ENCODE data around the gene TAC3.

The TAC3 gene

DNA sequence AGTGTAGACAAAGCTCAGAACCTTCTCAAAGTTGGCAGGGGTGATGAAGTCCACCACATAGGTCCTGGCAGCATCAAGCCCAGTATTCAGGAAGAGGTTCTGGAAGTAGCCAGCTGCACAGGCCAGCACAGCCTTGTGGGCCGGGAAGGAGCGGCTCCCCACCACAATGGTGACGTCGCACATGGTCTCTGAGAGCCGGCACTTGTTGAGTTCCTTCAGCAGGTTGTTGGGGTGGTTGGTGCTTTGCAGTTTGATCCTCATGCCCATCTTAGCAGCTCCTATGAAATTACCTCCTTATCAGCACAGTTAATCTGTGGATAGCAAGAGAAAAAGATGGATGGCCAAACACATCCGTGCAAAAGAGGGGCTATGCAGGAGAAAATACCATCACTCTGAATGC lies 11.7 kb downstream of the TAC3 start:
- 92% methylated on average over 6 of the region's 6 CpGs for WGBS
- Histone ChIP-seq H3K9me3 (ENCODE audit: control insufficient read depth, low read length) (no peaks in the 10 kb centered on the region), H3K9ac (ENCODE audit: low read length) (peak overlapping the region; percentile 86), H4K8ac (ENCODE audit: low read length) (no peak overlapping the region), H2BK12ac (ENCODE audit: low read length in 2 of 2) (no peak overlapping the region), H3K23ac (ENCODE audit: low read length in 2 of 2) (no peak overlapping the region), H3K4ac (ENCODE audit: low read depth in 1 of 2, low read length in 2 of 2) (no peak overlapping the region), H3K27ac (ENCODE audit: low read length, poor library complexity, severe bottlenecking) (no peak overlapping the region), H2BK120ac (ENCODE audit: low read depth, low read length) (no peak overlapping the region), H3K4me3 (ENCODE audit: insufficient read depth in 1 of 2, low read depth in 1 of 2, low read length in 2 of 2) (peak overlapping the region in 1 of 2 experiments; percentile 83), H3K79me1 (replicated peaks; ENCODE audit: low read length, poor library complexity, severe bottlenecking) (peaks cover 53% of the 10 kb centered on the region), H2BK15ac (ENCODE audit: low read depth, poor library complexity, severe bottlenecking) (no peak overlapping the region), H3K36me3 (ENCODE audit: control insufficient read depth in 1 of 2, insufficient read depth in 2 of 2, low read depth in 1 of 2, low read length in 2 of 2) (peaks cover 38 to 48% of the 10 kb centered on the region in 2 experiments), H3K18ac (ENCODE audit: low read depth in 1 of 2, low read length in 2 of 2) (no peak overlapping the region), H2BK5ac (ENCODE audit: low read depth, low read length, poor library complexity, severe bottlenecking) (no peak overlapping the region), H4K91ac (ENCODE audit: low read length) (no peak overlapping the region), H3K4me1 (ENCODE audit: control insufficient read depth, insufficient read depth, low read depth, low read length) (peaks cover 5% of the 10 kb centered on the region), H3K27me3 (ENCODE audit: control insufficient read depth in 1 of 2, insufficient read depth in 1 of 2, low read length in 2 of 2) (no peaks in the 10 kb centered on the region), H3K14ac (ENCODE audit: low read length in 2 of 2) (no peak overlapping the region), H3K4me2 (ENCODE audit: low read length, poor library complexity, severe bottlenecking) (no peak overlapping the region), H2AFZ (ENCODE audit: low read depth, low read length) (no peak overlapping the region), H2AK5ac (ENCODE audit: low read length, severe bottlenecking) (no peak overlapping the region)
- no peak for DNase-seq

GRCh38 chr12:57003395-57003794 lies 12.9 kb downstream of the TAC3 start:
- H3K4me1 ChIP-seq (ENCODE audit: control insufficient read depth, insufficient read depth, low read depth, low read length) = peaks cover 5% of the 10 kb centered on the region
- H4K91ac ChIP-seq (ENCODE audit: low read length) = no peak overlapping the region
- no peak overlapping the region for H3K23ac ChIP-seq (ENCODE audit: low read length in 2 of 2)
- no peak overlapping the region for H3K4ac ChIP-seq (ENCODE audit: low read depth in 1 of 2, low read length in 2 of 2)
- no peaks in the 10 kb centered on the region for H3K27me3 ChIP-seq (ENCODE audit: control insufficient read depth in 1 of 2, insufficient read depth in 1 of 2, low read length in 2 of 2)
- no peak overlapping the region for H3K9ac ChIP-seq (ENCODE audit: low read length)
- H3K4me2 ChIP-seq (ENCODE audit: low read length, poor library complexity, severe bottlenecking) = no peak overlapping the region
- no peak overlapping the region for H3K4me3 ChIP-seq (ENCODE audit: insufficient read depth in 1 of 2, low read depth in 1 of 2, low read length in 2 of 2)
- WGBS = 97% methylated on average over 13 of the region's 13 CpGs
- no peak overlapping the region for H2BK15ac ChIP-seq (ENCODE audit: low read depth, poor library complexity, severe bottlenecking)
- H2BK12ac ChIP-seq (ENCODE audit: low read length in 2 of 2) = no peak overlapping the region
- H2BK120ac ChIP-seq (ENCODE audit: low read depth, low read length) = no peak overlapping the region
- DNase-seq = no peak
- H4K8ac ChIP-seq (ENCODE audit: low read length) = no peak overlapping the region
- no peak overlapping the region for H3K14ac ChIP-seq (ENCODE audit: low read length in 2 of 2)
- no peak overlapping the region for H2BK5ac ChIP-seq (ENCODE audit: low read depth, low read length, poor library complexity, severe bottlenecking)
- no peak overlapping the region for H2AFZ ChIP-seq (ENCODE audit: low read depth, low read length)
- peaks cover 61% of the 10 kb centered on the region for H3K79me1 ChIP-seq (replicated peaks; ENCODE audit: low read length, poor library complexity, severe bottlenecking)
- H3K36me3 ChIP-seq (ENCODE audit: control insufficient read depth in 1 of 2, insufficient read depth in 2 of 2, low read depth in 1 of 2, low read length in 2 of 2) = peaks cover 38 to 51% of the 10 kb centered on the region in 2 experiments
- no peak overlapping the region for H3K18ac ChIP-seq (ENCODE audit: low read depth in 1 of 2, low read length in 2 of 2)
- H3K27ac ChIP-seq (ENCODE audit: low read length, poor library complexity, severe bottlenecking) = no peak overlapping the region
- no peak overlapping the region for H2AK5ac ChIP-seq (ENCODE audit: low read length, severe bottlenecking)
- H3K9me3 ChIP-seq (ENCODE audit: control insufficient read depth, low read length) = no peaks in the 10 kb centered on the region

DNA sequence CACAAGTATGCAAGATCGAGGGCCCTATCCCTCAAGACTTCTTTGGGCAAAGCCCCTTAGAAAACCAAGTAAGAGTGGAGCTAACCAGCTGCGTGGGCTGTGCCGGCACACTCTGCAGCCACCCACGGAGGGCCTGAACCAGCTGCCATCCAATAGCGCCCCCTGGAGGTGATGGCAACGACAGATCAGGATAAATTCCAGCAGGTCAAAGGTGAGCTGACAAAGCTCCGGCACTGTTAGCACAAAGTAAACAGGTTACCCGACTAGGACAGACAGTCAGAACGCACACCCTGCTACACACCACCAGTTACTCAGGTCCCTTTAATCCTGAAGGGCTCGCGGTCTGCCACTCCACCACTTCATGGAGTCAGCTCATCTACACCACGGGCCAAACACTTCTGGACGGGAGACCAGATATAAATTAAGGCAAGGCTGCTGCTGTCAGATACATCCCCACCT lies 14.9 kb downstream of the TAC3 start:
- no peak overlapping the region for H2AFZ ChIP-seq (ENCODE audit: low read depth, low read length)
- no peak overlapping the region for H3K4ac ChIP-seq (ENCODE audit: low read depth in 1 of 2, low read length in 2 of 2)
- H2AK5ac ChIP-seq (ENCODE audit: low read length, severe bottlenecking) = no peak overlapping the region
- H3K9me3 ChIP-seq (ENCODE audit: control insufficient read depth, low read length) = no peaks in the 10 kb centered on the region
- no peak overlapping the region for H2BK5ac ChIP-seq (ENCODE audit: low read depth, low read length, poor library complexity, severe bottlenecking)
- H3K14ac ChIP-seq (ENCODE audit: low read length in 2 of 2) = no peak overlapping the region
- H3K36me3 ChIP-seq (ENCODE audit: control insufficient read depth in 1 of 2, insufficient read depth in 2 of 2, low read depth in 1 of 2, low read length in 2 of 2) = peaks cover 41 to 59% of the 10 kb centered on the region in 2 experiments
- no peak overlapping the region for H4K8ac ChIP-seq (ENCODE audit: low read length)
- no peak overlapping the region for H3K4me3 ChIP-seq (ENCODE audit: insufficient read depth in 1 of 2, low read depth in 1 of 2, low read length in 2 of 2)
- no peak overlapping the region for H4K91ac ChIP-seq (ENCODE audit: low read length)
- H3K27me3 ChIP-seq (ENCODE audit: control insufficient read depth in 1 of 2, insufficient read depth in 1 of 2, low read length in 2 of 2) = no peaks in the 10 kb centered on the region
- no peak overlapping the region for H2BK12ac ChIP-seq (ENCODE audit: low read length in 2 of 2)
- H3K4me1 ChIP-seq (ENCODE audit: control insufficient read depth, insufficient read depth, low read depth, low read length) = peaks cover 7% of the 10 kb centered on the region
- no peak overlapping the region for H3K18ac ChIP-seq (ENCODE audit: low read depth in 1 of 2, low read length in 2 of 2)
- WGBS = 32% methylated on average over 13 of the region's 13 CpGs
- no peak overlapping the region for H3K27ac ChIP-seq (ENCODE audit: low read length, poor library complexity, severe bottlenecking)
- H3K9ac ChIP-seq (ENCODE audit: low read length) = peak overlapping the region; percentile 42
- no peak overlapping the region for H3K4me2 ChIP-seq (ENCODE audit: low read length, poor library complexity, severe bottlenecking)
- DNase-seq = peak; percentile 76
- H2BK15ac ChIP-seq (ENCODE audit: low read depth, poor library complexity, severe bottlenecking) = no peak overlapping the region
- no peak overlapping the region for H2BK120ac ChIP-seq (ENCODE audit: low read depth, low read length)
- H3K23ac ChIP-seq (ENCODE audit: low read length in 2 of 2) = no peak overlapping the region
- H3K79me1 ChIP-seq (replicated peaks; ENCODE audit: low read length, poor library complexity, severe bottlenecking) = peaks cover 66% of the 10 kb centered on the region

- no peak for DNase-seq
- peaks cover 65% of the 10 kb centered on the region for H3K79me1 ChIP-seq (replicated peaks; ENCODE audit: low read length, poor library complexity, severe bottlenecking)
- no peak overlapping the region for H4K91ac ChIP-seq (ENCODE audit: low read length)
- H3K27ac ChIP-seq (ENCODE audit: low read length, poor library complexity, severe bottlenecking) = no peak overlapping the region
- H2BK12ac ChIP-seq (ENCODE audit: low read length in 2 of 2) = no peak overlapping the region
- H3K9me3 ChIP-seq (ENCODE audit: control insufficient read depth, low read length) = no peaks in the 10 kb centered on the region
- H3K18ac ChIP-seq (ENCODE audit: low read depth in 1 of 2, low read length in 2 of 2) = no peak overlapping the region
- no peaks in the 10 kb centered on the region for H3K27me3 ChIP-seq (ENCODE audit: control insufficient read depth in 1 of 2, insufficient read depth in 1 of 2, low read length in 2 of 2)
- H3K4ac ChIP-seq (ENCODE audit: low read depth in 1 of 2, low read length in 2 of 2) = no peak overlapping the region
- H3K9ac ChIP-seq (ENCODE audit: low read length) = peak overlapping the region; percentile 28
- WGBS = 83% methylated on average over 1 of the region's 1 CpG
- H3K4me1 ChIP-seq (ENCODE audit: control insufficient read depth, insufficient read depth, low read depth, low read length) = peaks cover 7% of the 10 kb centered on the region
- no peak overlapping the region for H3K23ac ChIP-seq (ENCODE audit: low read length in 2 of 2)
- no peak overlapping the region for H3K4me3 ChIP-seq (ENCODE audit: insufficient read depth in 1 of 2, low read depth in 1 of 2, low read length in 2 of 2)
- H2BK15ac ChIP-seq (ENCODE audit: low read depth, poor library complexity, severe bottlenecking) = no peak overlapping the region
- no peak overlapping the region for H4K8ac ChIP-seq (ENCODE audit: low read length)
- H2AFZ ChIP-seq (ENCODE audit: low read depth, low read length) = no peak overlapping the region
- peaks cover 51 to 59% of the 10 kb centered on the region in 2 experiments for H3K36me3 ChIP-seq (ENCODE audit: control insufficient read depth in 1 of 2, insufficient read depth in 2 of 2, low read depth in 1 of 2, low read length in 2 of 2)
- no peak overlapping the region for H2AK5ac ChIP-seq (ENCODE audit: low read length, severe bottlenecking)
- H2BK120ac ChIP-seq (ENCODE audit: low read depth, low read length) = no peak overlapping the region
- no peak overlapping the region for H2BK5ac ChIP-seq (ENCODE audit: low read depth, low read length, poor library complexity, severe bottlenecking)
- no peak overlapping the region for H3K4me2 ChIP-seq (ENCODE audit: low read length, poor library complexity, severe bottlenecking)
- no peak overlapping the region for H3K14ac ChIP-seq (ENCODE audit: low read length in 2 of 2)
Measured at GRCh38 chr12:57000393-57000792, 15.9 kb downstream of the TAC3 start.

Measured in mesenchymal stem cell (in vitro differentiated cells and primary cell).